HL-60 (cell line): ENCODE results near the gene CIRBP.

Source experiments
- DNase-seq, 2 experiments: peaks; one replicate each; pipeline ENCODE4 v3.0.0-alpha.2; 2010 to 2020; ENCODE audit warnings: low read depth in 1 of 2, low spot score in 1 of 2
- H3K27ac ChIP-seq: fragments of 250-450 bp; sonication (Bioruptor Pico); replicated peaks from 2 replicates; pipeline ENCODE4 v1.5.1; 2020; ENCODE audit warnings: mild to moderate bottlenecking, moderate library complexity
- H3K27me3 ChIP-seq: fragments of 250-450 bp; sonication (Bioruptor Pico); 2 replicates; pipeline ENCODE4 v1.5.1; 2021; ENCODE audit warnings: mild to moderate bottlenecking, moderate library complexity; ENCODE audit not compliant: insufficient read depth, poor library complexity, severe bottlenecking
- H3K4me3 ChIP-seq: replicated peaks from 2 replicates; pipeline ENCODE4 v1.5.1; 2011; ENCODE audit warnings: mild to moderate bottlenecking, control low read depth, low read length; ENCODE audit not compliant: insufficient read depth
- GABPA ChIP-seq: IDR thresholded peaks from 2 replicates; pipeline ENCODE4 v1.6.1; 2012; ENCODE audit warnings: low read depth
- POLR2AphosphoS5 ChIP-seq: IDR thresholded peaks from 2 replicates; pipeline ENCODE4 v1.6.1; 2012; ENCODE audit warnings: low read depth
- SPI1 ChIP-seq: IDR thresholded peaks from 2 replicates; pipeline ENCODE4 v1.6.1; 2012; ENCODE audit warnings: low read depth, mild to moderate bottlenecking, borderline replicate concordance
- TF ChIP-seq, protein P1 (sequence below): IDR thresholded peaks from 2 replicates; pipeline ENCODE4 v1.6.1; 2012; ENCODE audit warnings: low read depth; ENCODE audit not compliant: insufficient replicate concordance
- TF ChIP-seq, protein P2 (sequence below): IDR thresholded peaks from one replicate; pipeline ENCODE4 v1.5.1; 2011; ENCODE audit warnings: low read length, control low read depth, inconsistent platforms; ENCODE audit not compliant: insufficient read depth

CIRBP gene

DNA sequence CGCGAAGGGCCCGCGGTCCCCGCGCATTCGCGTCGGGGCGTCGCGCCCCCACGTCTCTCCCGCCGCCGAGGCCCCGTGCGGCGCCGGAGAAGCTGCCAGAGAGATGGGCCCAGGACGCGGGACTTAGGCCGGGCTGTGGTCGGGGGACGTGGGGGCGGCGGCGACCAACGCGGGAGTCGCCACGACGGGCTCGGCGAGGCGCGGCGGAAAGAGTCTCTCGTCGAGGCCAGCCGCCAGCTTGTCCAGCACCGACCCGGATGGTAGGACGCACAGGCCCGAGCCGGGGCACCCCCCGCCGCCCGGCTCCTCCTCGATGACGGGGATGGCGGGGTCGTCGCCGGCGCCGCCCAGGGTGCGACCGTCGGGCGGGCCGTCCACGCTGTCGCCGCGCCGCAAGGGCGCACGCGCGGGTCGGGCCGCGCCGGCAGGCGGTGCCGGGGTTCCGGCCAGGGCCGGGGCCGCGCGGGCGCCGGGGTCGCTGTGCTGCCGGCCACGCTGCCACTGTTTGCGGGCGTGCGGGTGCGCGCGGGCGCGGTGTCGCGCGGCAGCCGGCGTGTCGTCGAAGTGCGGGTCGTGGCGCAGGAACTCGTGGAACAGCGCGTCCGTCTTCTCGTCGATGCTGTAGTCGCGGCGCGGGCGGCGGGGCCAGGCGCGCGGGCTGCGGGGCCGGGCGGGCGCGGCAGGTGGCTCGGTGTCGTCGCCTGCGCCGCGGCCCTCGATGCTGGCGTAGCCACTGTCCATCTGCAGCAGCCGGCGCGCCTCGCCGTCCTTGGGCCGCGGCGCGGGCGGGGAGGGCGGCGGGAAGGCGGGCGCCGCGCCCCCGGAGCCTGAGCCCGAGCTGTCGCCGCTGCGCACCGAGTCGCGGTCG is 39.8 kb upstream of the CIRBP start:
- Histone ChIP-seq H3K27ac (no peak overlapping the region), H3K4me3 (no peak overlapping the region), H3K27me3 (no peaks in the 10 kb centered on the region)
- no peak for TF ChIP-seq SPI1
- TF ChIP-seq, protein P1, sequence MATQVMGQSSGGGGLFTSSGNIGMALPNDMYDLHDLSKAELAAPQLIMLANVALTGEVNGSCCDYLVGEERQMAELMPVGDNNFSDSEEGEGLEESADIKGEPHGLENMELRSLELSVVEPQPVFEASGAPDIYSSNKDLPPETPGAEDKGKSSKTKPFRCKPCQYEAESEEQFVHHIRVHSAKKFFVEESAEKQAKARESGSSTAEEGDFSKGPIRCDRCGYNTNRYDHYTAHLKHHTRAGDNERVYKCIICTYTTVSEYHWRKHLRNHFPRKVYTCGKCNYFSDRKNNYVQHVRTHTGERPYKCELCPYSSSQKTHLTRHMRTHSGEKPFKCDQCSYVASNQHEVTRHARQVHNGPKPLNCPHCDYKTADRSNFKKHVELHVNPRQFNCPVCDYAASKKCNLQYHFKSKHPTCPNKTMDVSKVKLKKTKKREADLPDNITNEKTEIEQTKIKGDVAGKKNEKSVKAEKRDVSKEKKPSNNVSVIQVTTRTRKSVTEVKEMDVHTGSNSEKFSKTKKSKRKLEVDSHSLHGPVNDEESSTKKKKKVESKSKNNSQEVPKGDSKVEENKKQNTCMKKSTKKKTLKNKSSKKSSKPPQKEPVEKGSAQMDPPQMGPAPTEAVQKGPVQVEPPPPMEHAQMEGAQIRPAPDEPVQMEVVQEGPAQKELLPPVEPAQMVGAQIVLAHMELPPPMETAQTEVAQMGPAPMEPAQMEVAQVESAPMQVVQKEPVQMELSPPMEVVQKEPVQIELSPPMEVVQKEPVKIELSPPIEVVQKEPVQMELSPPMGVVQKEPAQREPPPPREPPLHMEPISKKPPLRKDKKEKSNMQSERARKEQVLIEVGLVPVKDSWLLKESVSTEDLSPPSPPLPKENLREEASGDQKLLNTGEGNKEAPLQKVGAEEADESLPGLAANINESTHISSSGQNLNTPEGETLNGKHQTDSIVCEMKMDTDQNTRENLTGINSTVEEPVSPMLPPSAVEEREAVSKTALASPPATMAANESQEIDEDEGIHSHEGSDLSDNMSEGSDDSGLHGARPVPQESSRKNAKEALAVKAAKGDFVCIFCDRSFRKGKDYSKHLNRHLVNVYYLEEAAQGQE: no peak
- no peak for TF ChIP-seq POLR2AphosphoS5
- TF ChIP-seq GABPA: no peak
- TF ChIP-seq, protein P2, sequence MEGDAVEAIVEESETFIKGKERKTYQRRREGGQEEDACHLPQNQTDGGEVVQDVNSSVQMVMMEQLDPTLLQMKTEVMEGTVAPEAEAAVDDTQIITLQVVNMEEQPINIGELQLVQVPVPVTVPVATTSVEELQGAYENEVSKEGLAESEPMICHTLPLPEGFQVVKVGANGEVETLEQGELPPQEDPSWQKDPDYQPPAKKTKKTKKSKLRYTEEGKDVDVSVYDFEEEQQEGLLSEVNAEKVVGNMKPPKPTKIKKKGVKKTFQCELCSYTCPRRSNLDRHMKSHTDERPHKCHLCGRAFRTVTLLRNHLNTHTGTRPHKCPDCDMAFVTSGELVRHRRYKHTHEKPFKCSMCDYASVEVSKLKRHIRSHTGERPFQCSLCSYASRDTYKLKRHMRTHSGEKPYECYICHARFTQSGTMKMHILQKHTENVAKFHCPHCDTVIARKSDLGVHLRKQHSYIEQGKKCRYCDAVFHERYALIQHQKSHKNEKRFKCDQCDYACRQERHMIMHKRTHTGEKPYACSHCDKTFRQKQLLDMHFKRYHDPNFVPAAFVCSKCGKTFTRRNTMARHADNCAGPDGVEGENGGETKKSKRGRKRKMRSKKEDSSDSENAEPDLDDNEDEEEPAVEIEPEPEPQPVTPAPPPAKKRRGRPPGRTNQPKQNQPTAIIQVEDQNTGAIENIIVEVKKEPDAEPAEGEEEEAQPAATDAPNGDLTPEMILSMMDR: no peak
- no peak for DNase-seq

DNA sequence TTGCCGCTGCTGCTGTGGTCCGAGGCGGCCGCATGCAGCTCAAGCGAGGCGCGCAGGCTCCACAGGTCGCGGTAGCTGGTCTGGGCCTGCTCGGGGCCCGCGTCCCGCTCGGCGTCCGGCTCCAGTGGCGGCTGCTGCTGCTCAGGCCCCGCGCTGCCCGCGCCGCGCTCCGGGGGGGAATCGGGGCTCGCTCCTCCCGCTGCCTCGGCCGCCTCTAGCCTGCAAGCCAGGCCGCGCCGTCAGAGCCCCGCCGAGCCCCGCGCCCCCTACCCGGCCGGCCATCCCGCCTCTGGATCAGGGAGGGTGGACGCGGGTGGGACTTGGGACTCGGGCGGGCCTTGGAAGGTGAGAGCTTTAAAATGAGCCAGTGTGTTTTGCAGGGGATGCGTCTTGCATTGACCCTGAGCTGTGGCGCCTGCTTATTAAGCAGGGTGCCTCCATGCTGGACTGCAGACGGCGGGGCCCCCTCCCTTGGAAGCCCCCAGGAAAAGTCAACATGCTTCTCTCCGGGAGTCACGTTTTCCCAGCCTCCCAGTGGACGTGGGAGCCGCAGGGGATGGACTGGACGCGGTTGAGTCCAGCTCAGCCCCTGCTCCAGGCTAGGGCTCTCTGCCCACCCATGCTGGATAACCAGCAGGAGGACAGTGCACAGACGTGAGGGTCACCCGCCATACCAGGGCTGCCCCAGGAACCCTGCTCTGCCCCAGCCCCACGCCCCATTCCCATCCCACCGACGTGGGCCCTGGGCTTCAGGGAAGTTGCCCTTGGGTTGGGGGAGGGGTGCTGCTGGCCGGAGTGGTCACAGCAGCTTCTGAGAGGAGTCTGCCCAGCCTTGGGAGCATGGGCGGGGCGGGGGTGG is 39.0 kb upstream of the CIRBP start:
- TF ChIP-seq GABPA: no peak
- Histone ChIP-seq H3K4me3 (no peak overlapping the region), H3K27me3 (no peaks in the 10 kb centered on the region), H3K27ac (no peak overlapping the region)
- DNase-seq: no peak

DNA sequence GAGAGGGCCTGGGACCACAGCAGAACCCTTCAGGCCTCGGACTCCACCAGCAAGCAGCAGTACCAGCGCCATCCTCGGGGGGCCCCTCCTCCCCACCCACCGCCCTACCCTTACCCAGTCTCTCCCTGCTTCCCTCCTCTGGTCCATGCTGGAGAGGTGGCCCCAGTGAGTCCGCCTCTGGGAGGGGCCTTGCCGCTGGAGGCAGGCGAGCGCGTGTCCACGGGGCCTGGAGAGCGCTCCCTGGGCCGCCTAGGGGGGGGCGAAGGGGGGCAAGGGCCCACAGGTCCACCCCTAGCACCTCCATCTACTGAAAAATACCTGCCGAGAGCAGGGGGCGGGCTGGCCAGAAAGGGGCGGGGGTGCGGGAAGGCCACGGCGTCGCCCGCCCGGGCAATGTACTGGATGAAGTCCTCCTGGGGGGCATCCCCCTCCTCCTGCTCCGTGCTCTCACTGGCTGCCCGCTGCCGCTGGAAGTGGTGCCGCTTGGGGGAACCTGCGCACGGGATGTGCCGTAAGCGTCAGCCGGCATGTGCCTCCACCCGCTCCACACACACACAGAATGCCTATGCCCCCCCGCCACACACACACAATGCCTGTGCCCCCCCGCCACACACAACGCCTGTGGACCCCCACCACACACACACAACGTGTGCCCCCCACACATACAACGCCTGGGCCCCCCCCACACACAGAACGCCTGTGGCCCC is 38.2 kb upstream of the CIRBP start:
- DNase-seq: no peak
- TF ChIP-seq SPI1 (no peak), POLR2AphosphoS5 (no peak), GABPA (no peak)
- TF ChIP-seq, protein P1: no peak
- TF ChIP-seq, protein P2: no peak
- Histone ChIP-seq H3K4me3 (no peak overlapping the region), H3K27me3 (peaks cover 6% of the 10 kb centered on the region), H3K27ac (no peak overlapping the region)
